ENCODE measurements around the gene CISD3. TPM values are rescaled to one million over a fixed set of nuclear protein-coding genes. Genes with fewer than 3 reads are reported as not detected.

The CISD3 gene, protein sequence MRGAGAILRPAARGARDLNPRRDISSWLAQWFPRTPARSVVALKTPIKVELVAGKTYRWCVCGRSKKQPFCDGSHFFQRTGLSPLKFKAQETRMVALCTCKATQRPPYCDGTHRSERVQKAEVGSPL
- total RNA-seq (10 to 100 TPM in 4 of 7 donors, 1 to 10 TPM in 3; 4.9 to 22.2 (median 11.5) TPM), polyA plus RNA-seq (10 to 100 TPM; 11.2 to 27.5 (median 24.0) TPM)
- long read RNA-seq, donor 1, transcript CISD3-204 (4 exons, 2,074 nt): major isoform, 12 of 21 reads
- long read RNA-seq, donor 1, partial matches to known transcripts: 0 of 21 reads
- long read RNA-seq, donor 1, other reads (novel, unspliced or antisense): 6 of 21 reads
- long read RNA-seq, donor 2, transcript CISD3-204 (4 exons, 2,074 nt): major isoform, 11 of 31 reads
- long read RNA-seq, donor 2, partial matches to known transcripts: 15 of 31 reads
- long read RNA-seq, donor 2, other reads (novel, unspliced or antisense): 0 of 31 reads

DNA sequence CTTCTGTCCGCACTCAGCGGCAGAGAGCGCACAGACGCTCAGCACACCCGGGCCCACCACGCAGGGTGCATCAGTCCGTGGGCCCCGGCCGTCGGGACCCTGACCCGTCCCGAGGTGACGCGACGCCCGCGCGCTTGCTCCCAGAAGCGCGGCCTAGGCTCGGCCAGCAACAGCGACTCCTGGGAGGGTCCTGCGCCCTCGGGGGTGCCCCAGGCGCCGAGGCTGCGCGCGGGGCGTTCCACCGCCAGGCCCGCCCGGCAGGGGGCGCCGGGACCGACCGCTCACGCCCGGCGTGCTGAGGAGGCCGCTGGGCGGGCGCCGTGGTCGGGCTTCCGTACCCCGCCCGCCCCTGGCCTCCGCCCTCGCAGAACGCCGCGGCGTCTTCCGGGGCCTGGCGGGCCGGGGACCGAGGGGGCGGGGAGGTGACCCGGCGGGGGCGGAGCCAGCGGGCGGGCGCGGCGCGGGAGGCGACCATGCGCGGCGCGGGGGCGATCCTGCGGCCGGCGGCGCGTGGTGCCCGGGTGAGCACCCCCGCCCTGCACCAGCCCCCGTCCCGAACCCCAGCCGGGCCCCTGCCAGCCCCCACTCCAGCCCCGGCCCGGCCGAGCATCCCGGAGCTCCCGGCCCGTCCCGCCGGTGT lies at the start of gene CISD3:
Gene CISD3, plus strand, starts transcription at position 456 of the 640 bp plus-strand sequence. Its CDS starts 18 bp downstream, at position 474.
- H3K9me3 ChIP-seq: no peaks in the 10 kb centered on the region
- peak within 1 kb of the TSS; percentile 56 to 79 (median 60) for H3K4me3 ChIP-seq
- H3K27me3 ChIP-seq (replicated peaks in 1 of 7): no peaks in the 10 kb centered on the region
- WGBS, 5 donors: 0 to 3% (median 1%) methylated on average over 21 to 92 of the region's 92 CpGs
- intact Hi-C loops (cut with DNase I; ENCODE audit: low total_unique reads): no loop called here
- peaks cover 38 to 97% (median 72%) of the 10 kb centered on the region in 6 donors for H3K4me1 ChIP-seq
- H3K36me3 ChIP-seq: peaks cover 0 to 38% (median 4%) of the 10 kb centered on the region in 6 donors
- H3K27ac ChIP-seq: peak within 1 kb of the TSS; percentile 77 to 93 (median 88)
- no peak for TF ChIP-seq POLR2A (IDR thresholded peaks at IDR 0.05)
- peak; percentile 63 to 83 (median 76) for TF ChIP-seq POLR2AphosphoS5 (IDR thresholded peaks at IDR 0.05)
- TF ChIP-seq, protein P1, sequence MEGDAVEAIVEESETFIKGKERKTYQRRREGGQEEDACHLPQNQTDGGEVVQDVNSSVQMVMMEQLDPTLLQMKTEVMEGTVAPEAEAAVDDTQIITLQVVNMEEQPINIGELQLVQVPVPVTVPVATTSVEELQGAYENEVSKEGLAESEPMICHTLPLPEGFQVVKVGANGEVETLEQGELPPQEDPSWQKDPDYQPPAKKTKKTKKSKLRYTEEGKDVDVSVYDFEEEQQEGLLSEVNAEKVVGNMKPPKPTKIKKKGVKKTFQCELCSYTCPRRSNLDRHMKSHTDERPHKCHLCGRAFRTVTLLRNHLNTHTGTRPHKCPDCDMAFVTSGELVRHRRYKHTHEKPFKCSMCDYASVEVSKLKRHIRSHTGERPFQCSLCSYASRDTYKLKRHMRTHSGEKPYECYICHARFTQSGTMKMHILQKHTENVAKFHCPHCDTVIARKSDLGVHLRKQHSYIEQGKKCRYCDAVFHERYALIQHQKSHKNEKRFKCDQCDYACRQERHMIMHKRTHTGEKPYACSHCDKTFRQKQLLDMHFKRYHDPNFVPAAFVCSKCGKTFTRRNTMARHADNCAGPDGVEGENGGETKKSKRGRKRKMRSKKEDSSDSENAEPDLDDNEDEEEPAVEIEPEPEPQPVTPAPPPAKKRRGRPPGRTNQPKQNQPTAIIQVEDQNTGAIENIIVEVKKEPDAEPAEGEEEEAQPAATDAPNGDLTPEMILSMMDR (IDR thresholded peaks at IDR 0.05 in 8 of 11, conservative IDR thresholded peaks at IDR 0.05 in 3 of 11): peak; percentile 22 to 93 (median 83)
- peak; percentile 97 for DNase-seq

DNA sequence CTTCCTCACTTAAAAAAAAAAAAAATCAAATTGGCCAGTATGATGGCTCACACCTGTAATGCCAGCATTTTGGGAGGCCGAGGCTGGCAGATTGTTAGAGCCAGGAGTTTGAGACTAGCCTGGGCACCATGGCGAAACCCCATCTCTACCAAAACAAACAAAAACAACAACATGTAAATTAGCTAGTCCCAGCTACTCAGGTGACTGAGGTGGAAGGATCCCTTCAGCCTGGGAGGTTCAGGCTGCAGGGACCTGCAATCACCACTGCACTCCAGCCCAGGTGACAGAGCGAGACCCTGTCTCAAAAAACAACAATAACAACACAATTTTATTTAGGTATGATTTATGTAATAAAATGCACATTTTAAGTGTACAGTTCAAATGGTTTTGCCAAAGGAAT lies 49.0 kb upstream of the CISD3 start:
- Histone ChIP-seq H3K4me1 (peaks cover 8 to 36% (median 17%) of the 10 kb centered on the region in 6 donors), H3K36me3 (no peaks in the 10 kb centered on the region), H3K9me3 (no peaks in the 10 kb centered on the region), H3K27ac (no peak overlapping the region), H3K4me3 (no peak overlapping the region), H3K27me3 (replicated peaks in 1 of 7) (peaks cover 0 to 8% (median 0%) of the 10 kb centered on the region in 7 donors)
- WGBS, 5 donors: 72 to 93% (median 91%) methylated on average over 3 of the region's 3 CpGs
- DNase-seq: no peak
- intact Hi-C loops (cut with DNase I; ENCODE audit: low total_unique reads): no loop called here
- TF ChIP-seq POLR2AphosphoS5 (IDR thresholded peaks at IDR 0.05): no peak
- TF ChIP-seq, protein P1 (IDR thresholded peaks at IDR 0.05 in 8 of 11, conservative IDR thresholded peaks at IDR 0.05 in 3 of 11): no peak
- no peak for TF ChIP-seq POLR2A (IDR thresholded peaks at IDR 0.05)

GRCh38 chr17:38685491-38685890 lies 44.6 kb upstream of the CISD3 start:
- 39 to 62% (median 48%) methylated on average over 12 of the region's 12 CpGs for WGBS, 5 donors
- DNase-seq: peak; percentile 77
- Histone ChIP-seq H3K9me3 (no peaks in the 10 kb centered on the region), H3K36me3 (no peaks in the 10 kb centered on the region), H3K27me3 (replicated peaks in 1 of 7) (no peaks in the 10 kb centered on the region), H3K4me3 (no peak overlapping the region), H3K4me1 (peaks cover 0 to 14% (median 5%) of the 10 kb centered on the region in 6 donors), H3K27ac (peak overlapping the region in 4 of 8 donors; percentile 3 to 57 (median 26))
- intact Hi-C loops (cut with DNase I; ENCODE audit: low total_unique reads): no loop called here
- TF ChIP-seq POLR2AphosphoS5 (IDR thresholded peaks at IDR 0.05): peak in 1 of 3 donors; percentile 46
- TF ChIP-seq, protein P1 (IDR thresholded peaks at IDR 0.05 in 8 of 11, conservative IDR thresholded peaks at IDR 0.05 in 3 of 11): no peak

DNA sequence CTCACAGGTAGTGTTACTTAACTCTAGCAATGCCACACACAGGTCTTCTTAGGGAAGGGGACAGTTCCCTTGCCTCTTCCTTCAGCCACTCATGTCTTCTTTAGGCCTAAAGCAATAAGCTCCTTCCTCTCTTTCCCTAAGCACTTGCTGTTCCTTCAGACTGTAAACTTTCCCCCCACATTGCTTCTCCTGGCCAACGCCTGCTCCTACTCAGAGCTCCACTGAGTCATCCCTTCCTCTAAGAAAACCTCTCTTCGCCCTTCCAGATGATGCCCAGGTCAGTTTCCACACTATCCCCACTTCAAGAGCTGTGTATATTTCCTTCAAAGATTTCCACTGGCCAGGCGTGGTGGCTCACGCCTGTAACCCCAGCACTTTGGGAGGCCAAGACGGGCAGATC lies 42.9 kb upstream of the CISD3 start:
- DNase-seq: no peak
- Histone ChIP-seq H3K9me3 (no peaks in the 10 kb centered on the region), H3K27ac (no peak overlapping the region), H3K4me3 (no peak overlapping the region), H3K4me1 (peaks cover 0 to 14% (median 5%) of the 10 kb centered on the region in 6 donors), H3K36me3 (no peaks in the 10 kb centered on the region), H3K27me3 (replicated peaks in 1 of 7) (no peaks in the 10 kb centered on the region)
- TF ChIP-seq POLR2AphosphoS5 (IDR thresholded peaks at IDR 0.05) (no peak), POLR2A (IDR thresholded peaks at IDR 0.05) (no peak)
- intact Hi-C loops (cut with DNase I; ENCODE audit: low total_unique reads): no loop called here
- WGBS, 5 donors: 81 to 95% (median 89%) methylated on average over 5 of the region's 5 CpGs

Measured in spleen (tissue), 13 donors.